Measurements from ENCODE around the gene IGFBP3.

IGFBP3 gene

DNA sequence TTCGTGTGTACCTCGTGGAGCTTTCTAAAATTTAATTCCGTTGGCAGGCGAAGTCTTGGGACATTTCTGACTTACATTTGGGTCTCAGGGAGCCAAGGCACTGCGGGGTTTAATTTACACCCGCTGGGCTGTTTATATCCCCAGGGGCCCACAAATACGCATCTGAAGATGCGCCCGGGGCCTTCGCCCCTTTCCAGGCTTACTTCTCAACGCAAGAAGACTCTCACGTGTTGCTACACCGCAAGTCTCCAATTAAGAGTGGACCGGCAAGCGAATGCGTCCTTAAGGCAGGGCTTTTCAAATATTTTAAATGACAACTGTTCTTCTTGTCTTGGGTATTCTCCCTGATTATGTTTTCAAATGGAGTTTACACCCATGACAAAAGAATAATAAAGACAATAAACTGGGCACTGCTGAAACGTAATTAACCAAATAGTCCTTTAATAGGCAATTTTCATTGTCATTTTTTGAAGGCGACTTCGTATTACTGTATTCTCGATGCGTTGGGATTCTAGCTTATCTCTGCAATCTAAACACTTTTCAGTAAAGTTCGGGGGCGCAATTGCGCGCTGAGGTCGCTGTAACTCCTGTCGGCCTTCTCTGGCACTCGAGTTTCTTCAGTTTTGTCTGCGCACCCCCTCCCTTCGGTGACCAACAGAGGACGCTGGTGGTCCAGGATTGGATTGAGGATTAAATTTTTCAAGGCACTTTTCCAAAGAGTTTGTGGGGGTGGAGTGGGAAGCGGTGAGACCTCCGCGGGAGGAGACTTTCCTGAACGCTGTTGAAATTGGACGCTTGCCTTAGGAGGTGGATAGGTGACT, 837 bp upstream of the IGFBP3 start:
- peak; percentile 9 for DNase-seq

GRCh38 chr7:45921381-45921698, 268 bp upstream of the IGFBP3 start:
- DNase-seq, result no peak

GRCh38 chr7:45919993-45920459, 1.0 kb downstream of the IGFBP3 start:
- DNase-seq, result no peak

- no peak for DNase-seq
These were observed 1.8 kb downstream of the IGFBP3 start for GRCh38 chr7:45919231-45919784.

DNA sequence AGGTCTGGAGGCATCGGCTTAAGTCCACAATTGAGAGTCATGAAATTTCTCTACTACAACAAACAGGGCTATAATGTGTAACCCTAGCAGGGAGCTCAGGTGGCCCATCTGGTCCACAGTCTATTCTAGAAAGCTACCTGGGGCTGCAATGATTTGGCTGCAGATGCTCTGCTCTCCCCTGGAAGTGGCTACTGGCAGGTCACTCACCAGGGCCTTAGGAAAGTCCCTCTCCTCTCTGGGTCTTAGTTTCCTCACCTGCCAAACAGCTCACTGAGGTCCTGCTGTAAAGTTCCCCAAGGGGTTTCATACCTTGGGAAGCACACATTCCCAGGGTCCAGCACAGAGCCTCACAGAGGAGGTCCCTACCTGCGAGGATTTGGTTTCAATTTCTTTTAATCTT, 2.5 kb downstream of the IGFBP3 start:
- DNase-seq, result no peak

DNA sequence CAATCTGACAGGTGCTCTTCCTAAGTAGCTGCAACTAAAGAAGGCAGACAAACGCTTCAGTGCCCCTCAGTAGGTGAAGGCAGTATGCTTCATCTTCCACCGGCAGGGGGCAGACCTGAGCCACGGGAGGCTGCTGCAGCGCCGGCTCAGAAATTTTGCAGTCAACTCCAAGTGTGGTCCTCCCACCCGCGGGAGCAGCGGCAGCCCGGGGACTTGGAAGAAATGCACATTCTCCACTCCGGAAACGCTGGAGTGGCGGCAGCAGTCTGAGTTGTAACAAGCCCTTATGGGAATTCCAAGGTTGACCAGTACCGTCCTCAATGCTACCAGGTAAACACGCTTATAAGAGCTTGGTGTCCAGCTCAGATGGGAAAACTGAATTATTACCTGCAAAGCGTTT, 3.4 kb downstream of the IGFBP3 start:
- peak; percentile 49 for DNase-seq

DNA sequence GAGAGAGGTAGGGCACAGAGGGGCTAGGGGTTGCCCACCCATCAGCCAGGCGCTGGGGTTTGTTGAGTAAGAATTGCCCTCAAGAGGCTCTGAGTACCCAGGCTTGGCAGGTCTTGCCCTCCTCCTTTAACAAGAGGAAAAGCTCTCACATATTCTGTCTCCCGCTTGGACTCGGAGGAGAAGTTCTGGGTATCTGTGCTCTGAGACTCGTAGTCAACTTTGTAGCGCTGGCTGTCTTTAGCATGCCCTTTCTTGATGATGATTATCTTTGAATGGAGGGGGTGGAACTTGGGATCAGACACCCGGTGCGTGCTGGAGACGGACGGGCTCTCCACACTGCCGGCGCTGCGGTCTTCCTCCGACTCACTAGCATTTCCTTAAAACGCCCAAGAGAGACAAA, 4.0 kb downstream of the IGFBP3 start:
- no peak for DNase-seq

DNA sequence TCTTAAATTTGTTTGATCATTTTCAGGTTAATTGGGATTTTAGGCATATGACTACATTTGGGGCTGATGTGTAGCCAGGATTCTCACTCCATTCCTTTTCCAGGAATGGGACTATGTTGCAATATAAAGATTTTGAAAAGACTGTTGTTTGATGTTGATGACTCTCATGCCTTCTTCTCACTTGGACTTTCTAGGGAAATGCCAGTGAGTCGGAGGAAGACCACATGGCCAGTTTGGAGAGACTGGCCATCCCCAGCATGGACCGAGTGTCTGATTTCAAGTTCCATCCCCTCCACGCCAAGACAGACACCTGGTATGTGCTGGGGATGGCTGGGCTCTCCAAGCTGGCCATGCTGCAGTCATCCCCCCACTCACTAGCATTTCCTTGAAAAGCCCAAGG, 5.5 kb downstream of the IGFBP3 start:
- no peak for DNase-seq

DNA sequence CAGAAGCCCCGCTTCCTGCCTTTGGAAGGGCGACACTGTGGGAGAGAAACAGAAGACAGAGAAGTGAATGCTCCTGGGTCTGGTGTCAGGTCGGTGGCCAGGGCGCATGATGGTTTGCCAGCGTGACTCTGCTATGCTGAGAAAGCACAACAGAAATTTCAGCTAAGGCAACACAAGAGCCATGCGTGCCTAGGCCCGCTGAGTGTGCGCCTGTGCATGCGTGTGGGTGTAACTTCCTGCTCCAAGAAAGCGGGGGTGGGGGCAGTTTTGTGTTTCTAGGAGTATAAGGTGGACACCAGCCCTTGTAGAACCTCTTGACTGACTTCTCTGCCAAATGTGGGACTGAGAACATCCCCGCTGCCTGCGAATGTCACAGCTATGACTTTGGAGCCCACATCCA, 6.2 kb downstream of the IGFBP3 start:
- no peak for DNase-seq

DNA sequence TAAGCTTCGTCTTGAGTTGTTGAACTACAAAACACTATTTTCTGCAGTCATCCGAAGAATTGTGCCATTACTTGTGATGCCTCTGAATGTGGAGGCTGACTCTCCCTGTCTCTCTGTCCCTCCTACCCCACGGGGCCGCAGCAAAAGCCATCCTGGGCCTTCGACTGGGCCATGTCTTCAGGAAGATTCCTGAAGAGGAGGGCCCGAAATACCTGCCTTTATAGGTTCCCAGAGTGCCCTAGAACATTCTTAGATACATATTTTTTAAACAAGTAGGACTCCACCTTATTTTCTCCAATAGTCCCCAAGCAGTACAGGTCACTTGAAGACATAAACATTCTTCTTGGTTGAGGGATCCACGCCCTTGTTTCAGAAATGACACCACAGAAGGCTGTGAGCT, 8.1 kb downstream of the IGFBP3 start:
- DNase-seq, result no peak

DNA sequence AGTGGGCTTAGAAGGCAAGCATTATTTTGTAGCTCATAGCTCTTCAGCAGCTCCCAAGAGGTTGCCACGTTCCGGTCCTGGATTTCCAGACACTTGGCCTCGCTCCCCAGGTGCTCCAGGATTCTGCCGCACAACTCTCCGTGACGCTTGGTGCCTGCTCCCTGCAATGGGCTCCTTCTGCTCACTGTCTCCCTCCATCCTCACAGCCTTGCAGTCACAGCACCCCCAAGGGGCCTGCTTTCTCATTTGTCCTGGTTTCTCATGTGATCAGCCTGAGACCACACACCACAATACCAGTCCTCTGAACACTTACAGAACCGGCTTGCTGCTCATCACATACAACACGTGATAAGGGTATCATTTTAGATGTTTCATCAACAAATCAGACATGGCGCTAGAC, 9.8 kb downstream of the IGFBP3 start:
- no peak for DNase-seq

DNA sequence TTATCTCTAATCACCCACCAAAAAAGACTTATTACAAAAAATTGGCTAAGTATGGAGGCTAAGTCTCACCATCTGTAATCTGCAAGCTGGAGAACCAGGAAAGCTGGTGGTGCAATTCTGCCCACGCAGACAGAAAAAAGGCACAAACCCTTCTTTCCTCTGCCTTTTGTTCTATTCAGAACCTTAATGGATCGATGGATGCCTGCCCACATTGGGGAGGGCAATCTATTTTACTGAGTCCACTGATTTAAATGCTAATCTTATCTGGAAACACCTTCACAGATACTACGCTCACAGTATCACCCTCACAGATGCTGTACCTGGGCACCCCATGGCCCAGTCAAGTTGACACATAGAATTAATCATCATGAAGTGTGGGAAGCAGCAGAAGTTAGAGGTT, 10.2 kb downstream of the IGFBP3 start:
- no peak for DNase-seq

DNA sequence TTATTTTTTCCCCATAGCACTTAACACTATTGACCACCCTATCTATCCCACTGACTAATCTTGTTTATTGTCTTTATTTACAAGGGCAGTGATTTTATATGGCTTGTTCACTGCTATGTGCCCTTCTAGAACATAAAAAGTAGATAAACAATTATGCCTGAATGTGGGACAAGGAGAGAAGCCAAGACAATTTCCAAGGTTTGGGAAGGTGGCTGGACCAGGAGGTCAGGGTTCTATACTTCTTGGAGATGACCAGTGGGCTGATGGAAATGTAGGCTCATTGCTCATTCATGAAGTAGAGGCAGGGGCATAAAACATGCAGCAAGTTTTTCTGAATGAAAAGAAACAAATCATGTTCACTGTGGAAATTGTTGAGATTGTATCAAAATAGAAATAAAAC, 11.5 kb downstream of the IGFBP3 start:
- no peak for DNase-seq

DNA sequence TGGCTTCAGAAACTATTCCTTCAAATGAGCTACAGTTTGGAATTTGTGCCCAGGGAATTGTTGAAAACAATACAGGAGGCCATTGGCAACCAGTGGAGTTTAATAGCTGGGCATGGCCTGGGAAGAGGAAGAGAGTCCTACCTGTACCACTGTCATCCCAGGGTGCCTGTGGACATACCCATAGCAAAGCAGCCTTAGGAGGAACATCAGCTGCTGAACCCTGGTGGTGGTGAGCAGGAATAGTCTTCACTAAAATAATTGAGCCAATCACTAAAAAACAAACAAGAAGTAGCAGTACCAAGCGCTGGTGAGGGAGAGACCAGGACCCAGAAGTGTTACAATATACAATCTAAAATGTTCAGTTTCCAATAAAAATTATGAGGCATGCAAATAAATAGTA, 18.3 kb downstream of the IGFBP3 start:
- DNase-seq, result no peak

DNA sequence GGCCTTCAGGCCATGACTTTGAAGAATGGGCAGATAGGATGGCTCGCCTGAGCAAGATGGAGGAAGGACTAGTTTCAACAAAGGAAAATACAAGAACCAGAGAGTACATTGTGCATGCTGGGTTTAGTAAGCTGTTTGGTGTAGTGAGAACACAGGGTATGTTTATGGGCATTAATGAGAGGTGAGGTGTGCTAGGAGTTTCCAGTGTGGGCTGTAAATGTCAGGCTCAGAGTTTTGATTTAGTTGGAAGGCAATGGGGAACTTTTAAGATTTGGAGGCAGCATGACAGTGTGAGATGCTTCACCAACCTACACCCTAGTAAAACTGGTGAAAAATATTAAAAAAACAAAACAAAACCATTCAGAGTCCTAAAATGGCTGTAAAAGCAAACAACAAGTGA, 19.5 kb downstream of the IGFBP3 start:
- DNase-seq, result no peak

DNA sequence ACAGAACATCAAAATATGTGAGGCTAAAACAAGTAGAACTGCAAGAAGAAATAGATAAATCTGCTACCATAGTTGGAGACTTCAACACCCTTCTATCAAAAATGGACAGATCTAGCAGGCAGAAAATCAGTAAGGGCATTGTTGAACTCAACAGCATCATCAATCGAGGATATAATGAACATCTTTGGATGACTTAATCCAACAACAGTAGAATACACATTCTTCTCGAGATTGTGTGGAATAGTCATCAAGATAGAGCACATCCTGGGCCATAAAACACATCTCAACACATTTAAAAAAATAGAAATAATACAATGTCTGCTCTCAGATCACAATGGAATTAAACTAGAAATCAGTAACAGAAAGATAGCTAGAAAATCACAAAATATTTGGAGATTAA, 22.9 kb downstream of the IGFBP3 start:
- DNase-seq, result no peak

- no peak for DNase-seq
These were observed 23.9 kb downstream of the IGFBP3 start for GRCh38 chr7:45897042-45897690.

DNA sequence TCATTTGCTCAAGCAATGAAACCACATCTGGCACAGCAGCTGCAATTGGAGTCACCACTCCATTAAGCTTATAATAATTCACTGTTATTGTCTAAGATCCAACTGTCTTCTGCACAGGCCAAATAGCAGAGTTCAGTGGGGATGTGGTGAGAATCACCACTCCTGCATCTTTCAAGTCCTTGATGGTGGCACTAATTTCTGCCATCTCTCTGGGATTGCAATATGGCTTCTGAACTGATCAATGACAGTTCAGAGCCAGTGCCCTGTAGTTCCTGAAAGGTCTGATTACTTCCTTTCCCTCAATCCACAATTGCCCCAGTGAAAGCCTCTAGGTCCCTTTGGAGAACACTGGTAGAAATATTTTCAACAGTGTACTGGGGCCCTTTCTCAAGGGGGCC, 26.4 kb downstream of the IGFBP3 start:
- DNase-seq, result no peak

DNA sequence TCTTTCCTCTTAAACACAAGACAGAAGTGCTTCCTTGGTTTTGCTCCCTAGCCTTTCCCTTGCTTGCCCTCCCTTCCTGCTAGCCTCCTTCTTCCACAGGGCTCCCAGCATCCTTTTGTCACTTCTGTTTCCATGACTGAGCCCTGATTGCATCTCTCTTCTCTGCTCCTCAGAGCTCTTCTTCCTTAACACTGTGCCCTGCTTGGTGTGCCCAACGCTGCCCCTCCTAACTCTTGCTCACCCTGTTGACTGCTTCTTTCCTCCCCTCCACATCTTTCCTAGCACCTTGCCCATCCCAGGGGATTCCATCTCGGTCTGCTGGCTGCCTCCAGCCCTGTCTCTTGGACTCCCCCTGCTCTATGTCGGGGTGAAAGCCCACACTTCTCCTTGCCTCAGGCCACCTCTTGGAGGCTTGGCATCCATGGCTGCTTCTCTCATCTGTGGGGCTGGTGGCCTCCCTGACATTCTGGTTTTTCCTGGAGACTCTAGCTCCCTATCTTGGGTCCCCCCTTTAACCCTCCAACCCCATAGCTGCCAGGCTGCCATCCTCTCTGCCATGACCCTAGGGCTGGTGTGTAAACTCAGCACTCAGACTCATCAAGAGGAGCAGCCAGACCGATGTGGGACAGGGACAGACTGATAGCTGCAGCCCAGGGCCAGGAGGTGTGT, 26.9 kb downstream of the IGFBP3 start:
- no peak for DNase-seq

DNA sequence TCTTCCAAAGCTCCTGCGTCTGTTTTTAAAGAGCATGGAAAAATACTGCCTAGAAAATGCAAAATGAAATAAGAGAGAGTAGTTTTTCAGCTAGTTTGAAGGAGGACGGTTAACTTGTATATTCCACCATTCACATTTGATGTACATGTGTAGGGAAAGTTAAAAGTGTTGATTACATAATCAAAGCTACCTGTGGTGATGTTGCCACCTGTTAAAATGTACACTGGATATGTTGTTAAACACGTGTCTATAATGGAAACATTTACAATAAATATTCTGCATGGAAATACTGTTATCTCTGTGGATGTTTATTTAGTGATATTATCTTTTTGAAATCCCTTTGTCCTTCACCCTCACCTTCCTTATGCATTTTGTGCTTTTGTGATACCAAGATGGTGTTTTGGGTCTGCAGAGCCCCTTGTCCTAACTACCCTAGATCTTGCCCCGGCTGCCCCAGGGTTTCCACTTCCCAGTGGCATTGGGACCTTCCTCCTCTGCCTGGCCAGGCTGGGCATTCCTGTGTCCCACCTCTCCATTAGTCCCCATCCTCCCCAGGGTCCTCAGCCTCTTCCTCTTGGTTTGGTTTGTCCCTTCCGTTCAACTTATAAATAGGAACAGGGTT, 27.6 kb downstream of the IGFBP3 start:
- no peak for DNase-seq

DNA sequence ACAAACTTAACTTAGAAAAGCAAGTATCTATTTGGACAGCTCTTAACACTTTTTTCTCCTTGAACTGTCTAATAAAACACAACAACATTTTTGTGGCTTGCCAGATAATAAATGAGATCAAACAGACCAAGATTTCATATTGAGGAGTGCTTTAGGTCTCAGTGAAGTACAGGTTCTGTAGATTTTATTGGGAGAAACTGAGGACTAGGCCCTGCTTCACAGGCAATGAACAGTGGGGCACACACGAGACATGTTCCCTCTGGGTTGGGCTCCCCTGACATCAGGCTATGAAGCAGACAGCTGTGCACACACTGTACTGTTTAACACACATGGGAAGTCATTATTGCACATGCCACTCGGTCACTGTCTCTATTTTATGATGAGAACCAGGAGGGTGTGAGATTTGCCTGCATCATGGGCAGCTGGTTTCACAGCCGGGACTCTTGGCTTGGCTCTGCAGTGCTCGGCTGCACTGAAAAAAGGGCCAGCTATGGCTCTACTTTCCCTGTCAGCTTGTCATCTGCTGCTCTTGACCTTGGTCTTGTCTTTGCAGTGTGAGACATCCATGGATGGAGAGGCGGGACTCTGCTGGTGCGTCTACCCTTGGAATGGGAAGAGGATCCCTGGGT, 28.6 kb downstream of the IGFBP3 start:
- no peak for DNase-seq

DNA sequence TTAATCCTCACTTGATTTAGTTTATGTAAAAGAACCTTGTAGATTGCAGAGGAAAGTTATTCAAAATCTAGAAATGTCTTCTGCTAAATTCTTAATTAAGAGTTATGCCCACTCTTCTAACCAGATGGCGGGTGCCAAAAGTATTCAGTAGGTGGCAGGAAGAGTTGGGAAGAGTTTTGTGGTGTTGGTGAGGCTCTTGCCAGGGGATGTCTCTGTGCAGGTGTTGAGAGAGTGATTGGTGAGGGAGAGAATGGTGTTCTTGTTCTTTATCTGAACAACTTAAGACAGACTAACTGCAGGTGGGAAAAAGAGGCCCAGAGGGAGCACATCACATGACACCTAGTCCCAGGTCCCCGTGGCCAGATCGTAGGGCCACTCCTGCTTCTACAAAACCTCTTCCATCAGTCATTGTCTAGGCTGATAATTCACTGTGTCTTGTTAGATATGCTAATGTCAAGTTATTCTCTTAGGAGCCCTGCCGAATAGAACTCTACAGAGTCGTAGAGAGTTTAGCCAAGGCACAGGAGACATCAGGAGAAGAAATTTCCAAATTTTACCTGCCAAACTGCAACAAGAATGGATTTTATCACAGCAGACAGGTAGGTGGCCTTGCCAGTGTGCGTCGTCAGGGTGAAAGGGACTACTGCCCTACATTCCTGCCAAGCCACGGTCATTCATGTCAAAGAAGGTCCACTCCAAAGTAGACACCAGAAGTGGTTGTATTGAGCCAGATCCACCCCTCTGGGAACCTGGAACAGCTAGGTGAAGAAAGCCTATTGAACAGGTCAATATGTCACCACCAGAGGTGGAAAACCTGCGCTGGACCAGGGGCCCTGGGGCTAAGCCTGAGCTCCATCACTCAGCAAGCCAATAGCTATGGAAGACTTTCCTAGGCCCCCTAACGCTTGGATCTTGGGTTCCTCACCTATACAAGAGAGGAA, 29.3 kb downstream of the IGFBP3 start:
- DNase-seq, result no peak

All from hematopoietic multipotent progenitor cell treated with erythropoietin and hydrocortisone succinate and interleukin-3 and kit ligand, for 8 days (in vitro differentiated cells).